HUES64 (cell line): ENCODE data around the gene EPHB6.

ENCODE experiments used
- H3K27ac ChIP-seq: 2 replicates; pipeline ENCODE4 v1.7.0; 2013; ENCODE audit warnings: low read depth, low read length, inconsistent platforms
- H3K27me3 ChIP-seq: 2 replicates; pipeline ENCODE4 v1.6.1; 2013; ENCODE audit warnings: mild to moderate bottlenecking, low read length; ENCODE audit not compliant: insufficient read depth
- H3K36me3 ChIP-seq: 2 replicates; pipeline ENCODE4 v1.6.1; 2013; ENCODE audit warnings: mild to moderate bottlenecking, low read length; ENCODE audit not compliant: insufficient read depth
- H3K4me1 ChIP-seq: 2 replicates; pipeline ENCODE4 v1.6.1; 2013; ENCODE audit warnings: mild to moderate bottlenecking, low read length, moderate library complexity; ENCODE audit not compliant: insufficient read depth
- H3K4me3 ChIP-seq: 2 replicates; pipeline ENCODE4 v1.5.1; 2013; ENCODE audit warnings: mild to moderate bottlenecking, low read length, moderate library complexity
- H3K9ac ChIP-seq: 2 replicates; pipeline ENCODE4 v1.6.1; 2013; ENCODE audit warnings: mild to moderate bottlenecking, low read depth, low read length
- H3K9me3 ChIP-seq: 2 replicates; pipeline ENCODE4 v1.6.1; 2013; ENCODE audit warnings: low read depth, low read length; ENCODE audit not compliant: insufficient read depth
- WGBS: fragments of 150-250, 120-280 bp; methylation state at CpG from one replicate; pipeline ENCODE4 v1.1.7; 2013; ENCODE audit warnings: missing lambda C conversion rate; 5-methylcytosine and 5-hydroxymethylcytosine counted together

EPHB6 gene

GRCh38 chr7:142836426-142836825 is 18.4 kb upstream of the EPHB6 start:
- WGBS = 91% methylated on average over 2 of the region's 3 CpGs
- H3K9ac ChIP-seq = no peak overlapping the region
- no peaks in the 10 kb centered on the region for H3K9me3 ChIP-seq
- H3K36me3 ChIP-seq = no peaks in the 10 kb centered on the region
- H3K4me1 ChIP-seq = peaks cover 8% of the 10 kb centered on the region; the same call in 1 of the 2 replicates
- no peak overlapping the region for H3K27ac ChIP-seq
- H3K4me3 ChIP-seq = no peak overlapping the region
- H3K27me3 ChIP-seq = no peaks in the 10 kb centered on the region

DNA sequence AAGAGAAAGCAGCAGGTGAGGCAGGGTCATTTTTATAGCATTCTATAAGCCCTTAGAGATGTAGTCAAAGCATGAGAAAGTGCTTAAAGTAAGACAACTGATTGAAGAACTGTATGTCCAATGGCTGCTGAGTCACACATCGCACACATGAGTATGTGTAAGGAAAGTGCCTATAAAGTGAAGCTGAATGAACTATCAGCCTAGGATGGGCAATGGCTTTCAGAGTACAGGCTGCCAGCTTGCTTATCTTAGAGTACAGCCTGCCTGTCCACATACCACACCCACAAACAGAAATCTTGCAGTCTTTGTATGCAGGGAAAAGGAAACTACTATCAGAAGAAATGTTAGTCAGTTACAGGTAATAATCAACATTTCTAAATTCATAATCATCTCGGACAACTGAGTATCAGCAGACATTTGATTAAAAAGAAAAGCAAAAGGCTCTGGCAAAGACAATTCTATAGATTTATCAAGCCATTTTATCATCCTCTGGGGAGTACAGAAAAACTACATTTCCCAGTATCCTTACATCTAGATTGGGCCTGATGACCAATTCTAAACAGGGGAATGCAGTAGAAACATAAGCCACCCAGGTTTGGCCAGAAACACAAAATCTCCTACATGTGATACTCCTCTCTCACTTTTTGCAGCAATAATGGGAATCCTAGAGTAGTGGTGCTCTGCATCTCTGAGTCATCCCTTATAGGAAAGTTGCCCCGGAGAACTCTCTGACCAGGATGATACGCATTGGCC is 16.2 kb upstream of the EPHB6 start:
- Histone ChIP-seq H3K27ac (no peak overlapping the region), H3K9me3 (no peaks in the 10 kb centered on the region), H3K9ac (no peak overlapping the region), H3K36me3 (no peaks in the 10 kb centered on the region), H3K27me3 (no peaks in the 10 kb centered on the region), H3K4me3 (no peak overlapping the region), H3K4me1 (peaks cover 6% of the 10 kb centered on the region; the same call in 1 of the 2 replicates)
- 70% methylated on average over 4 of the region's 4 CpGs for WGBS

DNA sequence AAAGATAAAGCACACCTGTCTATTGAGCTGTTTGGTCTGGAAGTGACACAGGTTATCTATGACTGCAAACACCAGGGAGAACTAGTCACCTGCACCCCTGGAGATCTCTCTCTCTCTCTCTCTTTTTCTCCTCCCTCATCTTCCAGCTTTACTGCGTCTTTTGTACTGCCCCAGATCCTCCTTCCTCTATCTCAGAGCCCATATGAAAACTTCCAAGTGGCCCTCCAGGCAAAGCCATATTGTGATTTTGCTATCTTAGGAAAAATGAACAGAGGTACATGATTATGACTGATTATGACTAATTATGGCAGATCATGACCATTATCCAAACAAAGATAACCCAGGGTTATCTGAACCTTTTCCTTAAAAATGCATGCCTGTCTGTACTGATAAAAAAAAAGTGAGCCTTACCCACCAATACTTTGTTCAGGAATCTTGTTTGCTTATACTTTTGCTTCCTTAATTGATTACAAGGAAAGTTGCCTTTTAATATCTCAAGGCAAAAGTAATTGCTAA is 12.6 kb upstream of the EPHB6 start:
- Histone ChIP-seq H3K27me3 (no peaks in the 10 kb centered on the region), H3K9me3 (no peaks in the 10 kb centered on the region), H3K9ac (no peak overlapping the region), H3K4me1 (no peaks in the 10 kb centered on the region), H3K4me3 (no peak overlapping the region), H3K36me3 (no peaks in the 10 kb centered on the region), H3K27ac (no peak overlapping the region)
- 89% methylated on average over 1 of the region's 1 CpG for WGBS

DNA sequence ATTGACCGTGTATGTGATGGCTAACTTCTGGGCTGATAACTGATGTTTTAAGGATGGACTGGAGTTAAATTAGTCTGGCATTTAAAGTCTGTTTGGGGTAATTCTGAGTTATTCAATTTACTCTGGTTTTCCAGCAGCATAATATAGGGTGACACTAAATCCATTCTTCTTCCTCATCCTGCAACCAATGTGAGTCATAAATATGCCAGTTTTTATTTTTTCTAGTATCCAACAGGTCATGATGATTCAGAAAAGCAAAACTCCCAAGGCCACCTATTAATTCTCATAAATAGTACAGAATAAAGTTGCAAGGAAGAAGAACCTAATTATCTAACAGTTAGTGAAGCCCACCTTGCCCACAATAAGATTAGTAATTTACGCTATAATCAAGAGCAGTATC is 7.5 kb upstream of the EPHB6 start:
- Histone ChIP-seq H3K27me3 (no peaks in the 10 kb centered on the region), H3K36me3 (no peaks in the 10 kb centered on the region), H3K4me1 (no peaks in the 10 kb centered on the region), H3K27ac (no peak overlapping the region), H3K4me3 (no peak overlapping the region), H3K9ac (no peak overlapping the region), H3K9me3 (no peaks in the 10 kb centered on the region)
- WGBS = 94% methylated on average over 2 of the region's 2 CpGs

DNA sequence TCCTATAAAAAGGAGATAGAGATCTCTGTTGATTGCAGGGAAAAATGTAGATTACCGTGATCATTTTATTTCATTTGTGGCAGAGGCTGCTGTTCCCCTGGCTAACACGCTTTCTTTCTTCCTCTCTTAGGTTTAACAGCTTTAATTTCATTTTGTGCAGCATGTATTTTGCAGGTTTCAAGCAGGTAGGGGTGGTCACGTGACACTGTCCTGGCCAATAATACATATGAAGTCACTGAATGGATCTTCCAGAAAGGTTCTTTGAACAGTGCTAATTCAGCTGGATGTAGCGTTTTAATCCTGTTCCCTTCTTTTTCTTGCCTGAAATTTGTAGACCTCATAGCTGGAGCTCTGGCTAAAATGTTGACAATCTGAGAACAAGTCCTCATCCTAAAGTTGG is 3.6 kb upstream of the EPHB6 start:
- peaks cover 15% of the 10 kb centered on the region for H3K4me1 ChIP-seq
- H3K36me3 ChIP-seq = no peaks in the 10 kb centered on the region
- no peak overlapping the region for H3K27ac ChIP-seq
- no peak overlapping the region for H3K4me3 ChIP-seq
- WGBS = 89% methylated on average over 4 of the region's 4 CpGs
- H3K9me3 ChIP-seq = no peaks in the 10 kb centered on the region
- H3K9ac ChIP-seq = no peak overlapping the region
- peaks cover 13% of the 10 kb centered on the region for H3K27me3 ChIP-seq

DNA sequence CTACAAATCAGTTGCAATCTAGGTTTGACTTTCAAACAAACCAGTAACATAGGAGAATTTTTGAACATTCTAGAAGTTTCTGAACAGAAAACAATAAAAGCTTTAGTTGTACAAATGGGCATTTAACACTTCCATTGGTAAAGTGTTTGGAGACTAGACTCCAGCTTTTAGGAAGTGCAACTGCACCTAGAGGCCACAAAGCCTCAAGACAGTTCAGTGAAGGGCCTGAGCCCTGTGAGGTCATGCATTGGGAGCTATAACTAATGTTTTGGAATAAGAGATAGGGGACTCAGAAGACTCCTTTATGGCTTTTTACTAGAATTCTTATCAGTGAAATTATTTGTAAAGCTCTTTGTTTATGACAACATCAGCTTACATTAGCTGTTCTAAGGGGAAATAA is 3.0 kb upstream of the EPHB6 start:
- Histone ChIP-seq H3K27ac (no peak overlapping the region), H3K4me3 (no peak overlapping the region), H3K9me3 (no peaks in the 10 kb centered on the region), H3K4me1 (peaks cover 15% of the 10 kb centered on the region), H3K36me3 (no peaks in the 10 kb centered on the region), H3K9ac (no peak overlapping the region), H3K27me3 (peaks cover 19% of the 10 kb centered on the region)

DNA sequence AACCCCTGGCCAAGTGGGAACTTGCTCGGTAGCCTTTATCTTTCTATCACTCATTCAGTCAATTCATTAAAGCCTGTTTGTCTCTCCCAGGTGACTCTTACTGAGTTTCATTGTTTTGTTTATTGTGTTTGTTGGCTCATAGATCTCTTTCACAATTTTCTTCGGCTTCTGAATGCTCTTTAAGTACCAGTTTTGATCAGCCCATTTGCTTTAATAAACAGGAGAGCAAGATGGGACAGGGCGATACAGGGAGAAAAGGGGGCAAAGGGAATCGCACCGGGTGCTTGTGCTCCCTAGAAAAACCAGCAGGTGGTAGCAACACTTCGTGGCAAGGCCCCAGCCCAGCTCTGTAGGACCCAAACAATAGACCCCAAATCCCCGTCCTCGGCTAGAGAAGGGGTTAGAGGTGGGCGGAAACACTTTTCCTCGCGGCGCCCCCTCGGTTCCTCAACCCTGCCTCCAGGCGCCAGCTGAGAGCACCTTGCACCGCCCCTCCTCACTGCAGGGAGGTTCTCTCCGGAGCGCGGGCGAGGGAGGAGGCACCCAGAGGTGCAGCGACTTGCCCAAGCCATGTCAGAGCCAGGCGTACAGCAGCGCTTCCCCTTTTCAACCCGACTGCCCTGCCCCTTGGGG is 1.0 kb upstream of the EPHB6 start:
- H3K4me3 ChIP-seq = peak overlapping the region; percentile 97
- H3K36me3 ChIP-seq = no peaks in the 10 kb centered on the region
- H3K9me3 ChIP-seq = no peaks in the 10 kb centered on the region
- WGBS = 2% methylated on average over 23 of the region's 23 CpGs
- H3K27ac ChIP-seq = no peak overlapping the region
- H3K9ac ChIP-seq = peak overlapping the region; percentile 67
- H3K27me3 ChIP-seq = peaks cover 22% of the 10 kb centered on the region
- peaks cover 15% of the 10 kb centered on the region for H3K4me1 ChIP-seq

DNA sequence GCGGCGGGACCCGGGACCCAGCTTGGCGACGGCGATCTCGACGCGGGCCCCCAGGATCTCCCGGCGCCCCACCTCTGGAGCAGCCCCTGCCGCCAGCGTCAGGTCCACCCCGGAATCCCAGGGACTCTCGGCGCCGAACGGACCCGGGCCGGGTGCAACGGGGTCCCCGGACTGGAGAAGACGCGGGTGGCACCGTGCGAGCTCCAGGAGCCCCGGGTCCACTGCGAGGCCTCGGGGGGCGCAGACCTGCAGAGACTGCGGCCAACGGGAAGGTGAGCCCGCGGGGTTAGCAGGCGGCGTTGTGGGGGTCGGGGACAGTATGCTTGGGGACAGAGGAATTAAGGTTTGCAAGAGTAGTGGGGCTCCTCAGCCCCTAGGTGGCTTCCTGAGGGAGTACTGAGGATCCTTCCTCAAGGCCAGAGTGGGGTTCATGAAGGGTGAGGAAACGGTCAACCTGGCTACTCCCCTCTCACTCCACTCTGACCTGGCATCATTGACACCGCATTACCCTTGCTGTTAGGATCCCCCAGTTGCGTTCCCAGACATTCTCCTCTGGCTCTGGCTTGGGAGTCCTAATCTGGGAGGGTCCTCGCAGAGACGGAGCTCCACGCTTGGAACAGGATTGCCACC is 353 bp downstream of the EPHB6 start:
- Histone ChIP-seq H3K9ac (peak overlapping the region; percentile 33; the same call in 1 of the 2 replicates), H3K27ac (no peak overlapping the region), H3K4me1 (peaks cover 15% of the 10 kb centered on the region), H3K9me3 (no peaks in the 10 kb centered on the region), H3K27me3 (peaks cover 22% of the 10 kb centered on the region), H3K4me3 (peak overlapping the region; percentile 97), H3K36me3 (no peaks in the 10 kb centered on the region)
- 5% methylated on average over 43 of the region's 43 CpGs for WGBS

- Histone ChIP-seq H3K9me3 (no peaks in the 10 kb centered on the region), H3K36me3 (no peaks in the 10 kb centered on the region), H3K4me1 (peaks cover 15% of the 10 kb centered on the region), H3K9ac (no peak overlapping the region), H3K4me3 (peak overlapping the region; percentile 97), H3K27ac (no peak overlapping the region), H3K27me3 (peaks cover 22% of the 10 kb centered on the region)
- 76% methylated on average over 12 of the region's 12 CpGs for WGBS
Measured at GRCh38 chr7:142855756-142856564, 1.1 kb downstream of the EPHB6 start.

DNA sequence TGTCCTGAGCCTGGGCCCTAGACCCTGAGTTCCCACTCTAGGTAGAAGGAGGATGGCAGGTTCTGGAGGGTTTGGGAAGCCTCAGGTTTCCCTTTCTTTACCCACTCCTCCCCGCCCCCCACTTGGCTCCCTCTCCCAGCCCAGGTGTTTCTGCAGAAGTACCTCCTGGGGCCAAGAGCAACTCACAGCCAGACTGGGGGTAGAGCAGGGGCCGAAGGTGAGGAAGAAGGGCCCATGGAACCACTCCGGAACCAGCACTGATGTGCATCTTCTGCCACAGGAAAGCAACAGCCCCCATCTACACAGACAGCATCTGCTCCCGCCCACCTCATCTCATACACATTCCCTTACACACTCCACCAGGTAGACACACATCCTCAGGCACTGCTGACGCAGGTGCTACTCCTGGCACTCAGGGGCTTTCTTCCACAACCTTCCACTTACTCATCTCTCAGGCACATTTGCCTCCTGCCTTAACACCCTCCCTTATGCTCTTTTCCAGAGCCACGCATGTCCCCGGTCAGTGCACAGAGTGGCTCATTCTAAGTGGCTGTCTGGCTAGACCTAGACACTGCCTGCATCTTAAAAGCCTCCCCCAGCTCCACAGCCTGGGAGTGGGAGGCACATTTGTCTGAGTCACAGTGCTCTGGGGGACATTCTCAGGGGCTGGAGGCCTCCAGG is 1.8 kb downstream of the EPHB6 start:
- no peak overlapping the region for H3K9ac ChIP-seq

More for the DNA sequence above, 1.8 kb downstream of the EPHB6 start:
- no peak overlapping the region for H3K4me3 ChIP-seq
- peaks cover 18% of the 10 kb centered on the region for H3K4me1 ChIP-seq
- peaks cover 22% of the 10 kb centered on the region for H3K27me3 ChIP-seq
- H3K9me3 ChIP-seq = no peaks in the 10 kb centered on the region
- no peak overlapping the region for H3K27ac ChIP-seq
- 92% methylated on average over 6 of the region's 7 CpGs for WGBS
- no peaks in the 10 kb centered on the region for H3K36me3 ChIP-seq
